ENCODE results near the gene PRR35.

The PRR35 gene

GRCh38 chr16:519425-519824 lies 40.8 kb upstream of the PRR35 start:
- no peak for TF ChIP-seq ZFX (IDR thresholded peaks at IDR 0.05)
- TF ChIP-seq, protein P1, sequence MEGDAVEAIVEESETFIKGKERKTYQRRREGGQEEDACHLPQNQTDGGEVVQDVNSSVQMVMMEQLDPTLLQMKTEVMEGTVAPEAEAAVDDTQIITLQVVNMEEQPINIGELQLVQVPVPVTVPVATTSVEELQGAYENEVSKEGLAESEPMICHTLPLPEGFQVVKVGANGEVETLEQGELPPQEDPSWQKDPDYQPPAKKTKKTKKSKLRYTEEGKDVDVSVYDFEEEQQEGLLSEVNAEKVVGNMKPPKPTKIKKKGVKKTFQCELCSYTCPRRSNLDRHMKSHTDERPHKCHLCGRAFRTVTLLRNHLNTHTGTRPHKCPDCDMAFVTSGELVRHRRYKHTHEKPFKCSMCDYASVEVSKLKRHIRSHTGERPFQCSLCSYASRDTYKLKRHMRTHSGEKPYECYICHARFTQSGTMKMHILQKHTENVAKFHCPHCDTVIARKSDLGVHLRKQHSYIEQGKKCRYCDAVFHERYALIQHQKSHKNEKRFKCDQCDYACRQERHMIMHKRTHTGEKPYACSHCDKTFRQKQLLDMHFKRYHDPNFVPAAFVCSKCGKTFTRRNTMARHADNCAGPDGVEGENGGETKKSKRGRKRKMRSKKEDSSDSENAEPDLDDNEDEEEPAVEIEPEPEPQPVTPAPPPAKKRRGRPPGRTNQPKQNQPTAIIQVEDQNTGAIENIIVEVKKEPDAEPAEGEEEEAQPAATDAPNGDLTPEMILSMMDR (conservative IDR thresholded peaks at IDR 0.05) = no peak
- no peak overlapping the region for H3K27ac ChIP-seq

DNA sequence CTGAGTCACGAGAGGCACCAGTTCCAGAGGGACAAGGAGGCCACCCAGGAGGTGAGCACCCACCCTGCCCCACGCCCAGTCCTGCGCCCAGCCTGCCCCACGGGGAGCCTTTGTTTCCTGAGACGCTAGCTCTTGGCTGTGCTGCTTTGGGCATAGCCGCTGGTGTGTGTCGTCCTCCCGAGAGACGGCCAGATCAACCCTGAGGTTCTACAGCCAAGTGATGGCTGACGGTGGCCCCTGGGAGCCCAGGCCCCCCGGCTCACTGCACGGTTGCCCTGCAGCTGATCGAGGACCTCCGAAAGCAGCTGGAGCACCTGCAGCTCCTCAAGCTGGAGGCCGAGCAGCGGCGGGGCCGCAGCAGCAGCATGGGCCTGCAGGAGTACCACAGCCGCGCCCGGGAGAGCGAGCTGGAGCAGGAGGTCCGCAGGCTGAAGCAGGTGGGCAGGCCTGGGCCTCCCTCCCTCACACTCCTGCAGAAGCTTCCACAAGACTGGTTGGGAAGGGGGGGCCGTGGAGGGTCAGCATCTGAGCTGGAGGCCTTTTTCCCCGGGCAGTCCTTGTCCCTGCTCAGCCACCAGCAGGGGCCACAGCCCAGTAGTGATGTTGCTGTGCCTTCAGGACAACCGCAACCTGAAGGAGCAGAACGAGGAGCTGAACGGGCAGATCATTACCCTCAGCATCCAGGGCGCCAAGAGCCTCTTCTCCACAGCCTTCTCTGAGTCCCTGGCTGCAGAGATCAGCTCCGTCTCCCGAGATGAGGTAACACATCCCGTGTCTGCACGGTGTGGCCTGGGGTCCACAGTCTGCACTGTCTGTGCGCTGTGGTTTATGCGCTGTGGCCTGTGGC lies 40.1 kb upstream of the PRR35 start:
- TF ChIP-seq ZFX (IDR thresholded peaks at IDR 0.05) = no peak
- TF ChIP-seq, protein P1 (conservative IDR thresholded peaks at IDR 0.05) = no peak

DNA sequence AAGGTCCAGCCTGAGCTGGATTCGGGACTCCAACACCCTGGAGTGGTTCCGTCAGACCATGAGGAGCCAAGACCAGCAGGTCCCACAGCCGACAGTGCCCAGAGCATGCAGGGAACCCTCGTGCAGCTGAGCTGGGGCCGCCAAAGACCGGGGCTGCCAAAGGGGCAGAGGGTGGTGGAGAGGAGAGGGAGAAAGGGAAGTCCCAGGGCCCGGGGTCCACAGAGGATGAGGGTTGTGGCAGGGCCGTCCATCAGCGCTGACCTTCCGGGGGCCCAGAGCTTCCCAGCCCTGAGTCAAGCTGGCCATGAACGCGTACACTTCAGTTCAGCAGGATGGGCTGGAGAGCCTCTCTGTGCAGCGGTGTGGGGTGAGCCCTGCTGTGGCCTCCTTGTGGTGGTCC lies 39.3 kb upstream of the PRR35 start:
- H3K27ac ChIP-seq = no peak overlapping the region
- TF ChIP-seq ZFX (IDR thresholded peaks at IDR 0.05) = no peak
- TF ChIP-seq, protein P1 (conservative IDR thresholded peaks at IDR 0.05) = no peak

More for the DNA sequence above, 40.1 kb upstream of the PRR35 start:
- no peak overlapping the region for H3K27ac ChIP-seq

DNA sequence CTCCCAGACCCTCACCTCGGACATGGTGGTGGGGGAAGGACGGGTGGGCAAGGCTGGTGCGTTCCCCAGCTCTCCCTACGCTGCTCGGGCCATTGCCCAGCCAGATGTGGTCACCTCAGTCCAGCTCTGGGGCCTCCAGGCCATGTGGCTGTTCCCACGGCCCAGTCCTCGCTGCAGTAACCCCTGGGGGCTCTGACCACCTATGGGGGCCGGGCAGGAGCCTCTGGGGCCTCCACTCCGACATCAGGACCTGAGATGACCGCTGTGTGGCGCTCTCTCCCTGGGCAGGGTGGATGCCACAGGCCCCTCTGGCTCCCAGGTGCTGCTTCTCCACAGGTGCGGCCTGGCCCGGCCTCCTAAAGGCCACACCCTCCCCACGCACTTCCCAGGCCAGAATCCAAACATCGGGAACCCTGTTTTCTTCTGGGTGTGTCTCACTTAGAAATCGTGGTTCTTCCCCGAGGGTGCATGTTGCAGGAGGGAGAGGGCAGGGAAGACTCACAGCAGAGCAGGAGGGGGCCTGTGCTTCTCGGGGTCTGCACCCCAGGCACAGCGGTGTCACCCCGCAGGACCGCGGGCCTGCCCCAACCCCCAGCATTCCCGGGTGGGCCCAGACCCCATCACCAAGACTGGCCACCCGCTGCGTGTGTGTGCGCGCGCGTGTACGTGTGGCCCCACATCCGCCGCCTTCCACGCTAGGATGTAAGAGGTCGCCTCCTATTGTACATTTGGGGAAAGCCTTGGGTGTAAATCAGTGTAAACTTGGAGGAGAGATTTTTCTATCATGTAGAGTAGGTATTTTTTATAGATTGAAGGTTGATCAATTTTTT lies 38.6 kb upstream of the PRR35 start:
- no peak for TF ChIP-seq ZFX (IDR thresholded peaks at IDR 0.05)
- TF ChIP-seq, protein P1 (conservative IDR thresholded peaks at IDR 0.05) = no peak; the same call in 1 of the 2 replicates
- no peak overlapping the region for H3K27ac ChIP-seq

GRCh38 chr16:522320-523096 lies 37.7 kb upstream of the PRR35 start:
- H3K27ac ChIP-seq = no peak overlapping the region
- TF ChIP-seq ZFX (IDR thresholded peaks at IDR 0.05) = no peak
- TF ChIP-seq, protein P1 (conservative IDR thresholded peaks at IDR 0.05) = no peak

- TF ChIP-seq, protein P1 (conservative IDR thresholded peaks at IDR 0.05) = no peak
- no peak for TF ChIP-seq ZFX (IDR thresholded peaks at IDR 0.05)
- no peak overlapping the region for H3K27ac ChIP-seq
These were observed 37.0 kb upstream of the PRR35 start for GRCh38 chr16:523097-523741.
